Uterus (tissue), 4 donors: ENCODE measurements around the gene TIGD3. TPM values are rescaled to one million over a fixed set of nuclear protein-coding genes. Genes with fewer than 3 reads are reported as not detected.

Experiments
- DNase-seq, 2 donors: peaks; one replicate each; pipeline ENCODE4 v3.0.0-alpha.2; 2019 to 2020
- H3K27ac ChIP-seq, 2 donors: fragments of 200-600 bp; sonication (generic); 1 replicate in 1 of 2; 2 replicates in 1 of 2; pipeline ENCODE4 v1.5.1; 2016 to 2018
- H3K27me3 ChIP-seq, 2 donors: fragments of 200-600 bp; sonication (generic); one replicate each; pipeline ENCODE4 v1.5.1; 2018 to 2019; ENCODE audit warnings: control low read depth in 1 of 2
- H3K36me3 ChIP-seq, 2 donors: fragments of 200-600 bp; sonication (generic); one replicate each; pipeline ENCODE4 v1.5.1; 2019; ENCODE audit warnings: control low read depth in 1 of 2
- H3K4me1 ChIP-seq, 2 donors: fragments of 200-600 bp; sonication (generic); one replicate each; pipeline ENCODE4 v1.5.1; 2018 to 2019; ENCODE audit warnings: control low read depth in 1 of 2
- H3K4me3 ChIP-seq, 2 donors: fragments of 200-600 bp; sonication (generic); 1 replicate in 1 of 2; 2 replicates in 1 of 2; pipeline ENCODE4 v1.5.1; 2018 to 2019; ENCODE audit warnings: mild to moderate bottlenecking in 1 of 2
- H3K9me3 ChIP-seq, 2 donors: fragments of 200-600 bp; sonication (generic); one replicate each; pipeline ENCODE4 v1.5.1; 2019; ENCODE audit warnings: control low read depth in 1 of 2
- POLR2A ChIP-seq, 2 donors: fragments of 450-650 bp; IDR thresholded peaks; one replicate each; pipeline ENCODE4 v1.6.1; 2016; ENCODE audit warnings: antibody characterized with exemption in 2 of 2, mild to moderate bottlenecking in 1 of 2, moderate library complexity in 1 of 2
- intact Hi-C: fragments of 100-400 bp; cut with DNase I; formaldehyde crosslinking; loops from one replicate; pipeline ENCODE4 v1.15.1; 2023; ENCODE audit warnings: low total_unique reads
- total RNA-seq, 4 donors: library from RNA; depleted of rRNA in 3 of 4; stranded (reverse); fragments of >200 nt in 3 of 4; gene quantifications; one replicate each; pipeline versions ENCODE4 v1.1.0 to v1.2.4, GENCODE V29; 2014 to 2023
- TF ChIP-seq, protein P1 (sequence below), 4 experiments: fragments of 200-600 bp in 2 of 4; fragments of 450-650 bp in 2 of 4; sonication (generic) in 2 of 4; IDR thresholded peaks; one replicate each; pipeline ENCODE4 v1.5.1; 2016 to 2019; ENCODE audit warnings: antibody characterized with exemption in 4 of 4, mild to moderate bottlenecking in 2 of 4, moderate library complexity in 1 of 4
- donor health status: DM: yes; HTN: yes; CAD: no.

Gene TIGD3
- total RNA-seq, 4 donors from 2014 or later = under 0.01 to 0.35 TPM; not detected in 2

GRCh38 chr11:65394125-65394536, 39.6 kb downstream of the TIGD3 start:
- no peak overlapping the region for H3K27ac ChIP-seq

DNA sequence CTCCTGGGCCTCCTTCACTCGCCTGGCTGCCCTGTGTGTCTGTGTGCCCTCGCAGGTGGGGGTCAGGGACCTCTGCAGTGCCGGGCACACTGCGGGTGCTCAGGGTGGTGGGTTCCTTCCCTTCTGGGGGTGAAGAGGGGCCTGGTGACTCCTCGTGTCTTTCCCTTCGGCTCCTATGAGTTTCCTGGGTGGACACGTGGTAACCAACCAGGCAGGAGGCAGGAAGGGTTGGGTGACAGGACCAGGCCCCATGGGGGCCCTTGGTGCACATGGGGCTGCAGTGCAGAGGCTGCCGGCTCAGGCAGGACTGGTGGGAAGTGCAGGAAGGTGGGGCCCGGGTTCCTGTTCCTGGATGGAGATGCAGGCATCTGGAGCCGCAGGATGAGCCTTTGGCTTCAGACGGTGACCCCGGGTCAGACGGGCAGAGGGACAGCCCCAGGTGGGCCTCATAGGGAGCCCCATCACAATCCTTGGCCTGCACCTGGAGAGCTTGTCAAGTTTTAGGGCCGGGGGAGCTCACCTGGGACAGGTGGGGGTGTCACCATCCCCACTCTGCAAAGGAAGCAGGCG, 41.5 kb downstream of the TIGD3 start:
- Histone ChIP-seq H3K36me3 (no peaks in the 10 kb centered on the region), H3K4me3 (no peak overlapping the region), H3K27ac (no peak overlapping the region), H3K9me3 (no peaks in the 10 kb centered on the region), H3K27me3 (no peaks in the 10 kb centered on the region), H3K4me1 (no peaks in the 10 kb centered on the region)
- no peak for DNase-seq
- TF ChIP-seq, protein P1, sequence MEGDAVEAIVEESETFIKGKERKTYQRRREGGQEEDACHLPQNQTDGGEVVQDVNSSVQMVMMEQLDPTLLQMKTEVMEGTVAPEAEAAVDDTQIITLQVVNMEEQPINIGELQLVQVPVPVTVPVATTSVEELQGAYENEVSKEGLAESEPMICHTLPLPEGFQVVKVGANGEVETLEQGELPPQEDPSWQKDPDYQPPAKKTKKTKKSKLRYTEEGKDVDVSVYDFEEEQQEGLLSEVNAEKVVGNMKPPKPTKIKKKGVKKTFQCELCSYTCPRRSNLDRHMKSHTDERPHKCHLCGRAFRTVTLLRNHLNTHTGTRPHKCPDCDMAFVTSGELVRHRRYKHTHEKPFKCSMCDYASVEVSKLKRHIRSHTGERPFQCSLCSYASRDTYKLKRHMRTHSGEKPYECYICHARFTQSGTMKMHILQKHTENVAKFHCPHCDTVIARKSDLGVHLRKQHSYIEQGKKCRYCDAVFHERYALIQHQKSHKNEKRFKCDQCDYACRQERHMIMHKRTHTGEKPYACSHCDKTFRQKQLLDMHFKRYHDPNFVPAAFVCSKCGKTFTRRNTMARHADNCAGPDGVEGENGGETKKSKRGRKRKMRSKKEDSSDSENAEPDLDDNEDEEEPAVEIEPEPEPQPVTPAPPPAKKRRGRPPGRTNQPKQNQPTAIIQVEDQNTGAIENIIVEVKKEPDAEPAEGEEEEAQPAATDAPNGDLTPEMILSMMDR (IDR thresholded peaks at IDR 0.05) = no peak
- no peak for TF ChIP-seq POLR2A (IDR thresholded peaks at IDR 0.05)
- intact Hi-C loops = no loop called here

More at GRCh38 chr11:65394125-65394536, 39.6 kb downstream of the TIGD3 start:
- no peak for DNase-seq
- intact Hi-C loops = no loop called here
- TF ChIP-seq, protein P1 (IDR thresholded peaks at IDR 0.05) = no peak
- H3K4me3 ChIP-seq = no peak overlapping the region
- H3K36me3 ChIP-seq = no peaks in the 10 kb centered on the region
- H3K9me3 ChIP-seq = no peaks in the 10 kb centered on the region
- H3K4me1 ChIP-seq = peaks cover 0 to 15% of the 10 kb centered on the region in 2 donors
- H3K27me3 ChIP-seq = no peaks in the 10 kb centered on the region

GRCh38 chr11:65396769-65397745, 42.5 kb downstream of the TIGD3 start:
- no peak overlapping the region for H3K4me3 ChIP-seq
- H3K4me1 ChIP-seq = no peaks in the 10 kb centered on the region
- no peak overlapping the region for H3K27ac ChIP-seq
- H3K9me3 ChIP-seq = no peaks in the 10 kb centered on the region
- intact Hi-C loops = no loop called here
- TF ChIP-seq, protein P1 (IDR thresholded peaks at IDR 0.05) = no peak
- TF ChIP-seq POLR2A (IDR thresholded peaks at IDR 0.05) = no peak
- no peaks in the 10 kb centered on the region for H3K36me3 ChIP-seq
- DNase-seq = no peak
- no peaks in the 10 kb centered on the region for H3K27me3 ChIP-seq

DNA sequence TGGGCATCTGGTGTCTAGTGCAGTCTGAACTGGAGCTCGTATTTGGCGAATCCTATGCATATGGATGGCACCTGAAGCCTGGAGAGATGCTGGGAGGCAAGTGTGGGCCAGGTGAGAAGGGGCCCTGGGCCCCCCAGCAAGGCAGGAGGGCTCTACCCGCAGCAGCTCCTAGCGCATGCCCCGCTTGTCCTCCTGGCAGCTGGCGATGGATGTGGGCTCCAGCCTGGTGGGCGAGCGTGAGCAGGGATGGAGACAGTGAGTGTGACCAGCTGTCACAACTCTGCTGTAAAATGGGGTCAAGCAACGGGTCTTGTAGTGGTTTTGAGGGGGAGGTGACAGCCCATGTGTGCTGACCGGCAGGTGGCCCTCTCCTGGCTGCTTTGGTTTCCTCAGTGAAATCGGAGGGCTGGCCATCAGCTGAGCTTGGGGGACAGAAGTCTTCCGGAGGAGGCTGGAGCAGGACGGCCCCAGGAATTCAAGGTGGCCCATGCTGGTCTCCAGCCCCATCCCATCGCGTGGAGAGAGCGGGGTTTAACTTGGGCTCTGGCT, 43.9 kb downstream of the TIGD3 start:
- no peaks in the 10 kb centered on the region for H3K27me3 ChIP-seq
- intact Hi-C loops = no loop called here
- no peak overlapping the region for H3K27ac ChIP-seq
- no peaks in the 10 kb centered on the region for H3K36me3 ChIP-seq
- H3K9me3 ChIP-seq = no peaks in the 10 kb centered on the region
- TF ChIP-seq POLR2A (IDR thresholded peaks at IDR 0.05) = no peak
- TF ChIP-seq, protein P1 (IDR thresholded peaks at IDR 0.05) = no peak
- no peaks in the 10 kb centered on the region for H3K4me1 ChIP-seq
- H3K4me3 ChIP-seq = no peak overlapping the region
- no peak for DNase-seq

DNA sequence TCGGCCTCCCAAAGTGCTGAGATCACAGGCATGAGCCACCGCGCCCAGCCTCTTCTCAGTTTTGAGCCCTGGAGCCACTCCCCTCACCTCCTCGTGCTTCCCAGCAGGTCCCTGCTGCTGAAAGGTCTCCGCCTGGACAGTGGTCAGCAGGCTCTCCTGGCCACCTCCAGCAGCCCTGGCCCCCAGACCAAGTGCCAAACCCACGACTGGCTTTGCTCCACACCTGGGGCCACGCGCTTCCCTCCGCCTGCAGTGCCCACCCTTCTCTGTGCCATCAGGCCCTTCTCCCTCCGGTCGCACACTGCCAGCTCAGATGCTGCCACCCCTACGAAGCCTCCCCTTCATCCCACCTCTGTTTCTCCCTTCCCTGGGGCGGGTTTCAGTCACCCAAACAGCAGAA, 44.7 kb downstream of the TIGD3 start:
- Histone ChIP-seq H3K4me1 (no peaks in the 10 kb centered on the region), H3K27me3 (no peaks in the 10 kb centered on the region), H3K9me3 (no peaks in the 10 kb centered on the region), H3K4me3 (no peak overlapping the region), H3K27ac (no peak overlapping the region), H3K36me3 (no peaks in the 10 kb centered on the region)
- DNase-seq = no peak
- TF ChIP-seq POLR2A (IDR thresholded peaks at IDR 0.05) = no peak
- TF ChIP-seq, protein P1 (IDR thresholded peaks at IDR 0.05) = no peak
- intact Hi-C loops = no loop called here
